SW 1271 (cell line): ENCODE results near the gene VPS35L.

Source experiments
- DNase-seq, 2 experiments: peaks; one replicate each; lab custom pipeline; 2025; lab: John Stamatoyannopoulos, UW

The VPS35L gene

DNA sequence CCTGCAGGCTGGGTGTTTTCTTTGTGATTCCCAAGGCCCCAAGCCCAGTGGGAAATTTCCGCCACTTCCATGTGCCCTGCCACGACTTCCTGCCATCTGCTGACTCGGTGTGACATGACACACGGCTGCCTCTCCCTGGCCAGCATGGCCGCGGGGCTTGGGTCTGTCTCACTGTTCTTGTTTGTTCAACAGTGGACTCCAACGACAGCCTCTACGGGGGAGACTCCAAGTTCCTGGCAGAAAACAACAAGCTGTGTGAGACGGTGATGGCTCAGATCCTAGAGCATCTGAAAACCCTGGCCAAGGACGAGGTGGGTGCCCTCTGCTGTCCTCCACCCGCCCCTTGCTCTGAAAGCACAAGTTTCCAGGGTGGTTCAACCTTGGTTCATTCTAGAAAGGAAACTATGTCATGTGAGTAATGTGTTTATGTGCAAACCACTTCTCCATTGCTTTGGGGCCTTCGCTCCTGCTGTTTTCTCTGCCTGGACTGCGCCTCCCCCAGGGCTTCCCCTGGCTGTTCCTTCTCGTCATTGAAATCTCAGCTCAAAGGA, 135.7 kb downstream of the VPS35L start:
- DNase-seq: no peak

DNA sequence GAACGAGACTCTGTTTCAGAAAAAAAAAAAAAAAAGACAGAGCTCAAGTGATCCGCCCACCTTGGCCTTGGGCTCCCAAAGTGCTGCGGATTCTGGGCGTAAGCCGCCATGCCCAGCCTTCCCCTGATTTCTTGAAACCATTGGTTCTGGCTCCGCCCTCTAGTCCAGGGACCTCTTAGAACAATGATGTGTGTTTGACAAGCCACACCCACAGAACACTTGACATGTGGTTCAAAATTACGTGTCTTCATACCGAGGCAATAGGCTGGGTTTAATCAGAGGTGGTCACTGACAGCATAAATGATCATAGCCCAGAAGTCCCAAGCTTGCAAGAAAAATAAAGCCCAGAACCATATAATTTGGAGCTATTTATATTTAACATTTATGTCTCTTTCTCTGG, 139.5 kb downstream of the VPS35L start:
- DNase-seq: no peak

GRCh38 chr16:19696328-19696727, 140.8 kb downstream of the VPS35L start:
- peak in 1 of 2 experiments; percentile 30 for DNase-seq

DNA sequence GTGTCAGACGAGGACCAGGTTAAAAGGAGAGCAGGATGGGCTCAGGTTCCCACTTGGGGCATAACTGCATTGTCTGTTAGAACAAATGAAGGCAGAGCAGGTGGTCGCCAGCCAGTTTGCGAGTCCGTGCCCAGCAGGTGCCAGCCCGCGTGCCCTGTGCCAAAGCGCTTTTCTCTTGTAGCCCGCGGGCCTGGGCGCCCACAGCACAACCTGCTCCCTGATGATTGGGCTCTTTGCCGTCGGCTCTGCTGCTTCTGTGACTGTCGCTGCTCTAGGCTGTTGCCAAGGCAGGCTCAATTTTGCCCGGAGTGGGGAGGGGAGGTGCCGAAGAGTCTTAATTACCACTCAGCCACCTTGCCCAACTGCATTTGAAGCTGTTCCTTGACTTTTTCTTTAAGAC, 141.5 kb downstream of the VPS35L start:
- DNase-seq: no peak

- no peak for DNase-seq
These were observed 142.3 kb downstream of the VPS35L start for GRCh38 chr16:19697756-19698318.

DNA sequence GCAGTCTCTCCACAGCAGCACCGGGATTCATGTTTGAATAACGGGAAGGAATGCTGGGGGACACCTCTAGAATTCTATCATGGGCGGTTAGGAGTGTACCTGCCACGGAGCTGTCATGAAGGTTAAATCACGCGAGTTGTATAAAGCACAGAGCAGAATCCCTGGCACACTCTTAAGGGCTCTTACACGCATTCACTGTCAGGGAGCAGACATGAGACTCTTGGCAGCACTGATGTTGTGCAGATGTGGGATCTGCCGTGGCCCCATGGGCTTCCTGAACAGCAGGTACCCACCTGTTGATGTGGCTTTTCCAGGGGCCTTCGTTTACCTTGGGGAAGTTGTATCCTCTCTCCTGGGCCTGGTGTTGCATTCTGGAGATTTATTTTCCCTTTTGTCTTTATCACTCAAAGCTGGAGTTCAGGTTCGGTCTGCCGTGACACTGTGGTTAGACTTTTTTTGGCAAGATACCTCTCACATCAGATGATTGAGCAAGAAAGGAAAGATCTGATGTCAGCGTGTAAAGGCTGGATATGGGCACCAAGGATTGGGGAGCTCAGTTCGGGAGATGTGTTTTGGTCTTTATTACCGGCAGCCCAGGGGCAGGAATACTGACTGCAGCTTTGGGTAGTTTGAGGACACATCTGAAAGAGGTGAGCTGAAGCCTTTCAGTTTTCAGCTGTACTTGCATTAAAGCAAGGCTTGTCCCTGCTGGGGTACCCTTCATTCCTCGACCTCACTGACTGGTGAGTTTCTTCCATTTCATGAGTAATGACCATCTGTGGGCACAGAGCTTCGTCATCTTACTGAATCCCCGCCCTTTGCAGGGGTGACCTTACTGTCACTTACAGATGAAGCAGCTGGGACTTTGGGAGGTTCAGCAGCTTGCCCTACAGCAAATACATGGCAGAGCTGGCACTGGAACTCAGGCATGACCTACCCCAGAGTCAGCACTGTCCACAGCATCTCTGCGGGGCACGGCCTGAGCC, 143.3 kb downstream of the VPS35L start:
- DNase-seq: no peak

- no peak for DNase-seq
These were observed 144.0 kb downstream of the VPS35L start for GRCh38 chr16:19699472-19699871.

DNA sequence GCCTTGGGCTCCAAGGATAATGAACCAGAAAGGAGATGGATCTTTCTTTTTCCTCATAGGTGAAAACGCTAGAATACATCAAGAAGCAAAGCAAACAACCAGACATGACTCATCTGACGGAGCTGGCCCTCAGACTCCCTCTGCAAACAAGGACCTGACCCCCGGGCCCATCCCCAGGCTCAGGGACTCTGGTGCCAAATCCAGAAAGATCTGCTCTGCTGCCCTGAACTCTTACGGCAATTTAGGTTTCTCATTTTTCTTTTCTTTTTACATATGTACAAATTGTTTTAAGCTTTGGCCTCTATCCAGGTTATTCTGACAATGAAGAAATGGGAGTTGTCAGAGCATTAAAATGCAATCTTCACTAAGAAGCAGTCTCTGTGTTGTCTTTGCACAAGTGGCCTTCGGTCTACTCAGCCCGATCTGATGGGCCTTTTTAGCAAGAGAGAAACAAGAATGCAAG, 144.8 kb downstream of the VPS35L start:
- no peak for DNase-seq

- no peak for DNase-seq
These were observed 145.6 kb downstream of the VPS35L start for GRCh38 chr16:19701091-19701490.

GRCh38 chr16:19703172-19703889, 147.8 kb downstream of the VPS35L start:
- DNase-seq: no peak

DNA sequence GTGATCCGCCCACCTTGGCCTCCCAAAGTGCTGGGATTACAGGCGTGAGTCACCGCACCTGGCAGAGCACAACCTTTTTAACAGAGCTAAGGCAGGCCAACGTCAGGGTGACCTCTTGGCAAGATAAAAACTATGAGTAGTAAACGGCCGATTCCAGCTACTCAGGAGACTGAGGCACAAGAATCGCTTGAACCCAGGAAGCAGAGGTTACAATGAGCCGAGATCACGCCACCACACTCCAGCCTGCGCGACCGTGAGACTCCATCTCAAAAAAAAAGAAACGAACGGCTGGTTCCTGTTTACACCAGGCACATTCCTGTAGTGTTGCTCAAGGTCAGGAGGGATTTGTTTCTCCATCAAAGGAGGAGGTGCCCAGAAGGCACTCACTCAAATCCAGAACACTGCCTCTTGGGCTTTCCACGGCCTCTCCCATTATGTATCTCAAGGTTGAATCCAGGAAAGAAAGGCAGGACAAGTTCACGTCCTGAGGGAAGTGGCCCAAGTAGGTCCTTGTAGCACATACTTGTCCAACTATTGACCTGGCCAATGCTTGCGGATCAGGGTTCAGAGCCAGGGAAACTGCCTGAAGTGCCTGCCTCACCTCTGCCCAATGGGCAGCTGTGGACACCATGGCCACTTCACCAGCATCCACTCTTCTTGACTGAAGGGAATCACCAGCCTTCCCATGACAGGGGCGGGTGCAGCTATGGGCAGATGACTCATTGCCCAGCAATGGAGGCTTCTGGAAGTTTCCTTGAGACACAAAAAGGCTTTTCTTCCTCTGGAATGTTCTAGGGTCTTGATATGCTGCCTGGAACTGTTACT, 149.0 kb downstream of the VPS35L start:
- peak in 1 of 2 experiments; percentile 14 for DNase-seq

- no peak for DNase-seq
These were observed 149.6 kb downstream of the VPS35L start for GRCh38 chr16:19705146-19705501.

DNA sequence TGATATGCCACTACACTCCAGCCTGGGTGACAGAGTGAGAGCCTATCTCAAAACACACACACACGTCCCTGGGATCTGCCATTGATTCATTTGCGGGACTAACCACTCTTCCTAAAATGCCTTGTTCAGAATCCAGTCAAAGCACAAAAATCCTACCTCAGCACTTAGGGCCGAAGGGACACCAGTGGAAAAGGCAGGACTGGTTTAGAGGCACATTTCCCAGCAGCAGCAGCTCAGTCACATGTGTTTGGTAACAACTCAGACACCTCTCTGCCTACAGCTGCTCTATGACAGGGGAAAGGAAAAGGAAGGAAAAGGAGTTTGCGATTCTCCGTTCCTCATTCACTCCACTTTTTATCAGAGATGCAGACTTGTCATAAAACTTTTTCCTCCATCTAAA, 150.3 kb downstream of the VPS35L start:
- DNase-seq: no peak

- no peak for DNase-seq
These were observed 151.3 kb downstream of the VPS35L start for GRCh38 chr16:19706846-19707245.

DNA sequence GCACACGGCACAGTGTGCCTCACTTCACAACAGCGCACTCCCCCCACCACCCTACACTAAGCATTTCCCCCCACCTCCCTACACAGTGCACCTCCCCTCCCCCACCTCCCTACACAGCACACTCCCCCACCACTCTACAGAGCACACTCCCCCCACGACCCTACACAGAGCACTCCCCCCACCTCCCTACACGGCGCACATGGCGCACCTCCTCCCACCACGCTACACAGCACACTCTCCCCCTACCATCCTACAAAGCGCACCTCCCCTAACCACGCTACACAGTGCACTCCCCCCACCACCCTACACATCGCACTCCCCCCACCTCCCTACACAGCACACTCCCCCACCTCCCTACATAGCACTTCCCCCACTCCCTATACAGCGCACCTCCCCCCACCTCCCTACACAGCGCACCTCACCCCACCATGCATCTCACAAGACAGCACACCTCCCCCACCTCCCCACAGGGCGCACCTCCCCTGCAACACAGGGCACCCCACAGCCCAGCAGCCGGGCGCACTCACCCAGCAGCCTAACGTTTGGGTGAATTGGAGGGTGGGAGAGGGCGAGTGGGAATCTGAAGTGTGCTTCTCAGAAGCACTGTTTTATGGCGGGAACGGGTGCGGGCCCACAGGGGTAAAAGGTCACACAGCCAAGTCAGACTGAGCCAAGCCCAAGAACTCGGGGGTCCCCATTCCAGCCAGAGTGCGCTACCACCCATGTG, 152.2 kb downstream of the VPS35L start:
- no peak for DNase-seq

- no peak for DNase-seq
These were observed 153.0 kb downstream of the VPS35L start for GRCh38 chr16:19708296-19709205.

- DNase-seq: no peak
These were observed 154.1 kb downstream of the VPS35L start for GRCh38 chr16:19709381-19710136.

DNA sequence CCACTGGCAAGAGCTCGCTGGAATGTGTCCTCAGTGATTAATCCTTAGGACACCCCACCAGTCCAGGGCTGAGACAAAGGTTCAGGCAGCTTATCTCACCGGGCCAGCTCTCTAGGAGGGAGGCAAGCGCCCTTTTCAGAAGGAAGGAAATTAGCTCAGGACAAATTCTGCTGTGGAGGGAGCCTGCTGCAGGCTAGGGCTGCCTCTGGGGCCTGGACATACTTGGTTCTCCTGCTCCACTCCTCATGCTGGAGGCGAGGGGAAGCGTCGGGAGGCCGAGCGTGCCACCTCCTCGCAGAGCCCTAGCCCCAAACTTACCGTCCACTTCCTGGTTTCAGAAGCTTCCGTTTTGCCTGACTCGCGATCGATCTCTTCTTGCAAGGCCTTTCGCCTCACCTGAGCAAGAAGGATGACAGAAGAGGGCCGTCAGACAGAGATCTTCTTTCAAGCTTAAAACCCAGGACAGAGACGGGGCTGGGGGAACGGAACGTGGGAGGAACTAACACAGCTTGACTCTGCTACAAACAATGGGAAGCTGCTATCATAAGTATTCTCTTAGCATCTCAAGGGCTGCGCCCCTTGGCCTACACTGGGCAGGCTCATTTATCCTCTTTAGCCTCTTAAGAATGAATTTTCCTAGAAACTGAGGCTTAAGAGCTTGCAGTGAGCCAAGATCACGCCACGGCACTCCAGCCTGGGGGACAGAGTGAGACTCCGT, 154.8 kb downstream of the VPS35L start:
- no peak for DNase-seq
